ENCODE data around the gene MEF2B.

MEF2B gene

GRCh38 chr19:19213426-19214158 is 43.5 kb upstream of the MEF2B start:
- Mint-ChIP-seq H3K36me3 (ENCODE audit: low read depth) (no peaks in the 10 kb centered on the region), H3K4me1 (no peaks in the 10 kb centered on the region), H3K4me3 (peak overlapping the region in 1 of 3 experiments; percentile 45), H3K27ac (no peak overlapping the region), H3K9me3 (no peaks in the 10 kb centered on the region), H3K27me3 (ENCODE audit: low read depth) (peaks cover 86% of the 10 kb centered on the region)
- TF ChIP-seq CTCF (IDR thresholded peaks at IDR 0.05; ENCODE audit: unreplicated experiment in 3 of 3), result no peak

- TF ChIP-seq CTCF (IDR thresholded peaks at IDR 0.05; ENCODE audit: unreplicated experiment in 3 of 3), result no peak
- Mint-ChIP-seq H3K36me3 (ENCODE audit: low read depth) (no peaks in the 10 kb centered on the region), H3K4me1 (no peaks in the 10 kb centered on the region), H3K27ac (no peak overlapping the region), H3K4me3 (no peak overlapping the region), H3K27me3 (ENCODE audit: low read depth) (peaks cover 89% of the 10 kb centered on the region), H3K9me3 (no peaks in the 10 kb centered on the region)
Observed at GRCh38 chr19:19212916-19213315, 42.9 kb upstream of the MEF2B start.

- peaks cover 90% of the 10 kb centered on the region for H3K27me3 Mint-ChIP-seq (ENCODE audit: low read depth)
- no peaks in the 10 kb centered on the region for H3K36me3 Mint-ChIP-seq (ENCODE audit: low read depth)
- H3K9me3 Mint-ChIP-seq, result no peaks in the 10 kb centered on the region
- peak within 1 kb of the TSS in 1 of 3 experiments; percentile 31 for H3K4me3 Mint-ChIP-seq
- H3K27ac Mint-ChIP-seq, result no peak within 1 kb of the TSS
- H3K4me1 Mint-ChIP-seq, result no peaks in the 10 kb centered on the region
- no peak for TF ChIP-seq CTCF (IDR thresholded peaks at IDR 0.05; ENCODE audit: unreplicated experiment in 3 of 3)
Observed at GRCh38 chr19:19211499-19212420, 41.7 kb upstream of the MEF2B start, which contains the start of gene NCAN. Gene NCAN, plus strand, starts transcription at chr19:19211958. Its CDS starts 4,996 bp downstream, at chr19:19216954.

- Mint-ChIP-seq H3K4me3 (no peak overlapping the region), H3K27me3 (ENCODE audit: low read depth) (peaks cover 87% of the 10 kb centered on the region), H3K4me1 (no peaks in the 10 kb centered on the region), H3K36me3 (ENCODE audit: low read depth) (no peaks in the 10 kb centered on the region), H3K9me3 (no peaks in the 10 kb centered on the region), H3K27ac (no peak overlapping the region)
- no peak for TF ChIP-seq CTCF (IDR thresholded peaks at IDR 0.05; ENCODE audit: unreplicated experiment in 3 of 3)
Observed at GRCh38 chr19:19209372-19209771, 39.3 kb upstream of the MEF2B start.

- peak overlapping the region in 1 of 3 experiments; percentile 38 for H3K4me3 Mint-ChIP-seq
- H3K36me3 Mint-ChIP-seq (ENCODE audit: low read depth), result no peaks in the 10 kb centered on the region
- peaks cover 5% of the 10 kb centered on the region for H3K4me1 Mint-ChIP-seq
- no peaks in the 10 kb centered on the region for H3K9me3 Mint-ChIP-seq
- no peak for TF ChIP-seq CTCF (IDR thresholded peaks at IDR 0.05; ENCODE audit: unreplicated experiment in 3 of 3)
- H3K27me3 Mint-ChIP-seq (ENCODE audit: low read depth), result peaks cover 72% of the 10 kb centered on the region
- H3K27ac Mint-ChIP-seq, result no peak overlapping the region
Observed at GRCh38 chr19:19207637-19208572, 37.8 kb upstream of the MEF2B start.

Measured in nephron (organoid).